ENCODE measurements around the gene LAS1L.

DNA sequence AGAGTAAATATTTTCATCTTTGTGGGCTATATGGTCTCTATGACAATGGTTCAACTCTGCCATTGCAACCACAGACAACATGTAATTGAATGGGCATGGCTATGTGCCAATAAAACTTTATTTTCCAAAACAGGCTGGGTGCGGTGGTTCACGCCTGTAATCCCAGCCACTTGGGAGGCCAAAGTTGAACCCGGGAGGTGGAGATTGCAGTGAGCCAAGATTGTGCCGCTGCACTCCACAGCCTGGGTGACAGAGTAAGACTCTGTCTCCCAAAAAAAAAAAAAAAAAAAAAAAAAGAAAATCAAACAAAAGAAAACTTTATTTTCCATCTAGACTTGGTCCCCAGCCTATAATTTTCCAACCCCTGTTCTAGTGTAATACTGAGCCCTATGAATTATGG is 38.4 kb upstream of the LAS1L start:
- TF ChIP-seq, protein P1, sequence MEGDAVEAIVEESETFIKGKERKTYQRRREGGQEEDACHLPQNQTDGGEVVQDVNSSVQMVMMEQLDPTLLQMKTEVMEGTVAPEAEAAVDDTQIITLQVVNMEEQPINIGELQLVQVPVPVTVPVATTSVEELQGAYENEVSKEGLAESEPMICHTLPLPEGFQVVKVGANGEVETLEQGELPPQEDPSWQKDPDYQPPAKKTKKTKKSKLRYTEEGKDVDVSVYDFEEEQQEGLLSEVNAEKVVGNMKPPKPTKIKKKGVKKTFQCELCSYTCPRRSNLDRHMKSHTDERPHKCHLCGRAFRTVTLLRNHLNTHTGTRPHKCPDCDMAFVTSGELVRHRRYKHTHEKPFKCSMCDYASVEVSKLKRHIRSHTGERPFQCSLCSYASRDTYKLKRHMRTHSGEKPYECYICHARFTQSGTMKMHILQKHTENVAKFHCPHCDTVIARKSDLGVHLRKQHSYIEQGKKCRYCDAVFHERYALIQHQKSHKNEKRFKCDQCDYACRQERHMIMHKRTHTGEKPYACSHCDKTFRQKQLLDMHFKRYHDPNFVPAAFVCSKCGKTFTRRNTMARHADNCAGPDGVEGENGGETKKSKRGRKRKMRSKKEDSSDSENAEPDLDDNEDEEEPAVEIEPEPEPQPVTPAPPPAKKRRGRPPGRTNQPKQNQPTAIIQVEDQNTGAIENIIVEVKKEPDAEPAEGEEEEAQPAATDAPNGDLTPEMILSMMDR (IDR thresholded peaks at IDR 0.05), result no peak
- TF ChIP-seq POLR2A (IDR thresholded peaks at IDR 0.05), result no peak

Measured in tibial nerve (tissue), 3 donors.